GM18517 (cell line): ENCODE results near the gene ADPRM.

Experiments used
- ATAC-seq: cut with Tn5 transposase; IDR thresholded peaks from one replicate; pipeline ENCODE4 v1.9.1; 2021; ENCODE audit warnings: mild to moderate bottlenecking, moderate library complexity; ENCODE audit not compliant: unreplicated experiment

ADPRM gene

GRCh38 chr17:10738521-10739258 is 41.3 kb downstream of the ADPRM start:
- ATAC-seq: no peak

DNA sequence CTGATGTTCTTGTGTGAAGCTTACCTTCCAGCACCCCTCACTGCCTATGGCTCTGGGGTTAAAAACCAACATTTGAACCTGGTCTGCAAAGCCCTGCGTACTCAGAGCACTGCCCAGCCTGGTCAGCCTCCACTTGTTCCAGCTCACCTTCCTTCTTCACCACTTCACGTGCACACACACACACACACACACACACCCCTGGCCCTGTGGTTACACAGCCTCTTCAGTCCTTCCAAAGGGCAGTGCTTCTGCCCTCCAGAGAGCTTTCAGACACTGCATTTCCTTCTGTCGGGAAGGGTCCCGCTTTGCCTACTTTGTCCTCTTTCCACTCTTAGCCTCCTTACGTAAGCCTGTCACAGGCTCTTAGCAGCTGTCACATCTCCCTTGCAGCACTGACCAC is 42.0 kb downstream of the ADPRM start:
- no peak for ATAC-seq

GRCh38 chr17:10741416-10742135 is 44.2 kb downstream of the ADPRM start:
- no peak for ATAC-seq

- no peak for ATAC-seq
These were observed 45.0 kb downstream of the ADPRM start for GRCh38 chr17:10742431-10742830.

- ATAC-seq: no peak
These were observed 46.1 kb downstream of the ADPRM start for GRCh38 chr17:10743316-10744009.

- ATAC-seq: no peak
These were observed 47.2 kb downstream of the ADPRM start for GRCh38 chr17:10744501-10745000.

DNA sequence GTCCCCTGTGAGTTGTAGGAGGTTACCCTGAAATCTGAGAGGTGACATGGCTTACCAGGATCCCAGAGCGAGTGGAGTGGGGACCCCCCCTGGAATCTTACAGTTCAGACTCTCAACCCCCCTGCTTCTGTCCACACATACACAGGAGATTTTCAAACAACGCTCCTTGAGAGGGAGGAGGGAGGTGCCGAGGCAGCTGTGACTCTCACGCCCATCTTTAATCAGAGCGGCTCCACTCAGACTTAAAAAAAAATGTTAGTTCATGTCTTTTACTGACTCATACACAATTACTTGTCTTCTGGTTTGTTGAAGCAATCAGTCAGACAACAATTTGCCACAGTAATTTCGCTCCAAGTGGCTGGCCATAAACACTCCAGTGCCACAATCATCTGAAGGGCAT is 47.8 kb downstream of the ADPRM start:
- ATAC-seq: no peak

GRCh38 chr17:10748531-10749181 is 51.3 kb downstream of the ADPRM start:
- no peak for ATAC-seq

DNA sequence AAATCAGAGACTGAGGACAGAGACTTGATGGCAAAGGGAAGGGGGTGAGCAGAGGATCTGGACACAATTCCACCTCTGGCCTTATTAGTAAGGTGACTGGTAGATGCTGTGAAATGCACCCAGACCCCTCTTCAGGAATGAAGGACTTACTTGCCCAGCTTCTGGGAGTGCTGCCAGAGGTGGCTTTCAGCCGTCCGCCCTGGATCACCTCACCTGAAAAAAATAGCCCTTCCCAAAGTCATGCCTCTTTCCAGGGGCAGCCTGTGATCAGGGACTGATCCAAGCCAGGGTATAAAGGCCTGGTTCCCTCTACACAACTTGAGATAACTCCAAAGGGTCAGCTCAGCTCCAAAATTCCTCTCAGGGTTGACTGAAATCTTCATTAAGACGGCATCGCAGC is 52.8 kb downstream of the ADPRM start:
- no peak for ATAC-seq

DNA sequence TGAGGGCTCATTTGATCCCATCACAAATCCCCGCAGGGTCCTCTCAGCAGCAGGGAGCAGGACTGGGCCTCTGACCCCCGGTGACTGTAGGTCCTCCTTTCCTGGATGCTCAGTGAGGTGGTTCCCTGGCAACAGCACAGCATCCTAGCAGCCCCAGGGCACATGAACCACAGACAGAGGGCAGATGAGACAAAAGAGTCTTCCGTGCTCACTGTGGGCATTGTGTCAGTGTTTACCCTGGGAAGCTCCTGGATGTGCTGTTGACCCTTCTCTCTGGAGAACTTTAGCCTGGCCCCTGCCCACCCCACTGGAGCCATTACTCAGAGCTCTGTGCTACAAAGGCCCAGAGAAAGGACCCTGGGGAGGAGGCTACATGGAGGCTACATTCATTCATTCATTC is 54.2 kb downstream of the ADPRM start:
- ATAC-seq: no peak

- no peak for ATAC-seq
These were observed 55.3 kb downstream of the ADPRM start for GRCh38 chr17:10752696-10753095.

DNA sequence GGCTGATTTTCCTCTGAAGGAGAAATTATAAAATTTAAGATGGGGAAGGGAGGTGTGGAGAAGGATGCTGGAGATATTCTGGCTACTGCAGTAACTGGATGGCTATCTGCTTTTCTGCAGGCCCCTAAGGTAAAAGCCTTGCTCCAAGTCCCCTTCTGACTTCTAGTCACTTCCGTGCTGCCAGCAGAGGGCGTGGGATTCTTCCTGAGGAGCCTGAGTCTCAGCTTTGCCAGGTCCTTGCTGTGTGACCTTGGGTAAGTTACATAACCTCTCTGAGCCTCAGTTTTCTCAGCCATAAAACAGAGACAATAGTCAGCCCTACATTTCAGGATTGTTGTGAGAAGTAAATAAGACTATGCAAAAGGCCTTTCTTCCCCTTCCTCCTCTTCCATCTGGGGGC is 56.7 kb downstream of the ADPRM start:
- ATAC-seq: no peak

DNA sequence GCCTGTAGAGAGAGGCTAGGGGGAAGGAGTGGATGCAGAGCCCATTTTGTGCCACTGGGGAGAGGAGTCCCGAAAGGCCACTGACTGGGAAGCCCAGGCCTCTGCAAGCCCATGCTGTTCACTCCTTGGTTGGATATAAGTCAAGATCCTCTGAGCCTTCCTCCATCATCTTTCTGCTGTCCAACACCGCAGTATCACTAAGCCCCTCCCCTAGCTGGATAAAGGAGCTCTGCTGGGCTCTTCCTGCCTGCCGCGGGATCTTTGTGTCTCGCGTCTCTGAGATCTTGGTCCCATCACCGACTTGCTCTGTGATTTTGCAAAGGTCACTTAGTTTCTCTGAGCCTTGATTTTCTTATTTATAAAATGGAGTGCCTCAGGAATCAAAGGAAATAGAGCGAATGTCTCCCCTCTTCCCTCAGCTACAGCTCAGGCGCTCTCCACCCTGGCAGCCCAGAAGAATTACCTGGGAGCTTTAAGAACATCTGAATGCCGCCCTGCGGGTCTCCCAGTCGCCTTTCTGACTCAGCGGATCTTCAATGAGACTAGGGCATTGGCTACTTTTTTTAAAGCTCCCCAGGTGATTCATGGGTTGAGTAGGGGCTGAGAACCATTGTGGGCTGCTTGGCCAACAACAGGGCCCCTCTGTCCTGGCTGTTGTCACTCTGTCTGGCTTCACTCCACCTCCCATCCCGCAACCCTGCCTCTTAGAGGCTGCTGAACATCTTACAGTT is 57.6 kb downstream of the ADPRM start:
- no peak for ATAC-seq

- ATAC-seq: no peak
These were observed 58.3 kb downstream of the ADPRM start for GRCh38 chr17:10755592-10756127.

GRCh38 chr17:10756185-10756584 is 58.8 kb downstream of the ADPRM start:
- ATAC-seq: no peak

DNA sequence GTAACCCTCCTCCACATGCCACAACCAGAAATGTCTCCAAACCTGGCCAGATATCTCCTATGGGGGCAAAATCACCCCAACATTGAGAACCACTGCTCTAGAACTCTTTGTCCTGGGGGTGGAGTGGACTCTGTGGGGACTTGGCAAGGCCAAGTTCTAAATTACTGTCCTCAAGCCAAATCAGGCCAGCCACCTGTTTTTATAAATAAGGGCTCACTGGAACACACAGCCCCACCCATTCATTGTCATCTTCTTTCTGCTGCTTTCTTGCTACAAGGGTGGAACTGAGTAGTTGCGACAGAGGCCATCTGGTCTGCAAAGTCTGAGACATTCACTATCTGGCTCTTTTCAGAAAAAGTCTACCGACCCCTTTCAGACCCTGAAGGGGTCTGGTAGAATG is 59.2 kb downstream of the ADPRM start:
- ATAC-seq: no peak

DNA sequence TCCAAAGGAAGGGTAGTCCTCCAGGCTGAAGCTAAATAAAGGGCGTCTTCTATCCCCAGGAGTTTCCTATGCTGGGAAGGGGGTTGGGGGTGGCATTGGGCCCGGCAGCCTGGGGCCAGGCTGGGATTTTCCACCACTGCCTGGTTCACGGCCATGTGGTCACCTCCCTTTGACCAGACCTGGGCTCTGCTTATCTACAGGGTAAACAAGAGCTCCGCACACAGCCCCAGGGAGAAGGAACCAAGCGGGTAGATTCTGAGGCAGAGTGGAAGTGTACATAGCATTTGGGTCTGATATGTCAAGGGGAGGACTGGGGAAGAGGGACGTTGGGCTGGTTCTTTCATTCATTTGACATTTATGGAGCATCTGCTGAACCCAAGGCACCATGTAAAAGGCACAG is 59.7 kb downstream of the ADPRM start:
- no peak for ATAC-seq

DNA sequence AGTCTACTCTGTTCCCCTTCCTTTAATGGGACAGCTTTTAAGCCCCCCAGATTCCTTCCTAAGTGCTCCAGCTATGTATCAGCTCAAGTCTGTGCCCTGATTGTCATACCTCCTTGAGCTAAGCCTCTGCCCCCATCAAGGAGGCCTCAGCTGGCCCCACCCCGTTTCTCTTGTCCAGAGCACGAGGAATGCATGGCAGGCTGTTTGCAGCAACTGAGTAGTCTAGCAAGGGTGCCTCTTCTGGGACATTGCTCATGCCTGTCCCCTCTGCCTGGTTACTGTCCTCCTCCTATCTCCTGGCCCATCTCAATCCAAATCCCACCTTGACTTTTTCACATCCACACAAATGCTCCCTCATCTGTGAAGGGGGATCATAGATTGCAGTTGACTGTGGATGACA is 60.3 kb downstream of the ADPRM start:
- ATAC-seq: no peak

- no peak for ATAC-seq
These were observed 60.7 kb downstream of the ADPRM start for GRCh38 chr17:10758062-10758461.
